Measurements from ENCODE around the gene SLC44A5.
A peak's percentile ranks its signal among the peaks of the same experiment; 100 is the strongest.

Gene SLC44A5

GRCh38 chr1:75233302-75233929 lies 377.5 kb downstream of the SLC44A5 start:
- no peaks in the 10 kb centered on the region for H3K36me3 ChIP-seq (ENCODE audit: insufficient read depth, low read length)
- H3K4me3 ChIP-seq = no peak overlapping the region
- TF ChIP-seq FOXP2 (optimal IDR thresholded peaks at IDR 0.05; ENCODE audit: control extremely low read depth, extremely low read length, insufficient read depth) (no peak), POLR2AphosphoS5 (IDR thresholded peaks at IDR 0.05; ENCODE audit: borderline replicate concordance, low read depth, low read length) (no peak), EZH2 (IDR thresholded peaks at IDR 0.05) (no peak)
- no peak overlapping the region for H3K27ac ChIP-seq
- no peak overlapping the region for H3K9ac ChIP-seq (ENCODE audit: insufficient read length)
- H3K9me3 ChIP-seq (ENCODE audit: low read depth, low read length) = no peaks in the 10 kb centered on the region
- DNase-seq (ENCODE audit: low read depth, low spot score) = no peak

GRCh38 chr1:75220072-75220471 lies 390.8 kb downstream of the SLC44A5 start:
- H3K36me3 ChIP-seq (ENCODE audit: insufficient read depth, low read length) = no peaks in the 10 kb centered on the region
- no peak overlapping the region for H3K27ac ChIP-seq
- no peak overlapping the region for H3K9ac ChIP-seq (ENCODE audit: insufficient read length)
- TF ChIP-seq POLR2AphosphoS5 (IDR thresholded peaks at IDR 0.05; ENCODE audit: borderline replicate concordance, low read depth, low read length) = no peak
- TF ChIP-seq FOXP2 (optimal IDR thresholded peaks at IDR 0.05; ENCODE audit: control extremely low read depth, extremely low read length, insufficient read depth) = no peak
- no peak for TF ChIP-seq EZH2 (IDR thresholded peaks at IDR 0.05)
- no peaks in the 10 kb centered on the region for H3K9me3 ChIP-seq (ENCODE audit: low read depth, low read length)
- no peak for DNase-seq (ENCODE audit: low read depth, low spot score)
- H3K4me3 ChIP-seq = no peak overlapping the region

DNA sequence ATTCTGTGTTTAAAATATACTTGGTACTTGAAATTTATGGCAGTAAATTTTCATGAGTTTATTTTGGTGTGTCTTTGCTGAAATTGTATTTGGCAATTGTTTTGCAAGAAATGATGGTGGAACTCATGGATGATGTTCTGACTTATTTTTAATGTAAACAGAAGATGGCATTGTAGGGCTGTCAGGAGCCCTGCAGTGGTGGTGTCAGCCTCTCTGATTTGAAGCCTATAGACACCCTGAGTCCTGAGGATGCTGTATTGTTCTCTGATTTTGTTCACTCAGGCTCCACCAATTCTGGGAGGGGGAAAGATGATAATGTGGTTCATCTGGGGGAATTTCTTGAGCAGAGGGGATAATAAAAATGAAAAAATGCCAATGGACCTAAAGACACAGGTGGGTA lies 396.9 kb downstream of the SLC44A5 start:
- Histone ChIP-seq H3K9ac (ENCODE audit: insufficient read length) (no peak overlapping the region), H3K36me3 (ENCODE audit: insufficient read depth, low read length) (no peaks in the 10 kb centered on the region), H3K27ac (no peak overlapping the region), H3K9me3 (ENCODE audit: low read depth, low read length) (no peaks in the 10 kb centered on the region), H3K4me3 (no peak overlapping the region)
- TF ChIP-seq EZH2 (IDR thresholded peaks at IDR 0.05) (no peak), POLR2AphosphoS5 (IDR thresholded peaks at IDR 0.05; ENCODE audit: borderline replicate concordance, low read depth, low read length) (no peak), FOXP2 (optimal IDR thresholded peaks at IDR 0.05; ENCODE audit: control extremely low read depth, extremely low read length, insufficient read depth) (no peak)
- DNase-seq (ENCODE audit: low read depth, low spot score) = no peak

DNA sequence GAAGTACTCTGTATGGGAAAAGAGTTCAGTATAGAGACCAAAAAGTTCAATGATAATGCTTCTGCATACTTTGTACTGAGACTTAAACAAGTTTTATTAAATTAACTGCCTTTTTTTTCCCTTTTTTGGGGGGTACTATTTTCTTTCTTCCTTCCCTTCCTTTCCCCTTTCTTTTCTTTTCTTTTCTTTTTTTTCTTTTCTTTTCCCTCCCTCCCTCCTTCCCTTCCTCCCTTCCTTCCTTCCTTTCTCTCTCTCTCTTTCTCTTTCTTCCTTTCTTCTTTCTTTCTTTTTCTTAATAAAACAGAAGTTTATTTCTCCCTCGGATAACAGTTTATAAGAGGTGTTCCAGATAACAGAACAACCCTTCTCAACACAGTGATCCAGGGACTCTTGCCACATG lies 399.3 kb downstream of the SLC44A5 start:
- Histone ChIP-seq H3K9me3 (ENCODE audit: low read depth, low read length) (no peaks in the 10 kb centered on the region), H3K27ac (no peak overlapping the region), H3K9ac (ENCODE audit: insufficient read length) (no peak overlapping the region), H3K4me3 (no peak overlapping the region), H3K36me3 (ENCODE audit: insufficient read depth, low read length) (no peaks in the 10 kb centered on the region)
- no peak for DNase-seq (ENCODE audit: low read depth, low spot score)
- no peak for TF ChIP-seq FOXP2 (optimal IDR thresholded peaks at IDR 0.05; ENCODE audit: control extremely low read depth, extremely low read length, insufficient read depth)
- TF ChIP-seq POLR2AphosphoS5 (IDR thresholded peaks at IDR 0.05; ENCODE audit: borderline replicate concordance, low read depth, low read length) = no peak
- TF ChIP-seq EZH2 (IDR thresholded peaks at IDR 0.05) = no peak

GRCh38 chr1:75208862-75209261 lies 402.1 kb downstream of the SLC44A5 start:
- TF ChIP-seq EZH2 (IDR thresholded peaks at IDR 0.05) = no peak
- no peak for TF ChIP-seq POLR2AphosphoS5 (IDR thresholded peaks at IDR 0.05; ENCODE audit: borderline replicate concordance, low read depth, low read length)
- no peak for TF ChIP-seq FOXP2 (optimal IDR thresholded peaks at IDR 0.05; ENCODE audit: control extremely low read depth, extremely low read length, insufficient read depth)
- no peak overlapping the region for H3K27ac ChIP-seq
- no peaks in the 10 kb centered on the region for H3K9me3 ChIP-seq (ENCODE audit: low read depth, low read length)
- no peak overlapping the region for H3K9ac ChIP-seq (ENCODE audit: insufficient read length)
- H3K36me3 ChIP-seq (ENCODE audit: insufficient read depth, low read length) = no peaks in the 10 kb centered on the region
- no peak for DNase-seq (ENCODE audit: low read depth, low spot score)
- H3K4me3 ChIP-seq = no peak overlapping the region

DNA sequence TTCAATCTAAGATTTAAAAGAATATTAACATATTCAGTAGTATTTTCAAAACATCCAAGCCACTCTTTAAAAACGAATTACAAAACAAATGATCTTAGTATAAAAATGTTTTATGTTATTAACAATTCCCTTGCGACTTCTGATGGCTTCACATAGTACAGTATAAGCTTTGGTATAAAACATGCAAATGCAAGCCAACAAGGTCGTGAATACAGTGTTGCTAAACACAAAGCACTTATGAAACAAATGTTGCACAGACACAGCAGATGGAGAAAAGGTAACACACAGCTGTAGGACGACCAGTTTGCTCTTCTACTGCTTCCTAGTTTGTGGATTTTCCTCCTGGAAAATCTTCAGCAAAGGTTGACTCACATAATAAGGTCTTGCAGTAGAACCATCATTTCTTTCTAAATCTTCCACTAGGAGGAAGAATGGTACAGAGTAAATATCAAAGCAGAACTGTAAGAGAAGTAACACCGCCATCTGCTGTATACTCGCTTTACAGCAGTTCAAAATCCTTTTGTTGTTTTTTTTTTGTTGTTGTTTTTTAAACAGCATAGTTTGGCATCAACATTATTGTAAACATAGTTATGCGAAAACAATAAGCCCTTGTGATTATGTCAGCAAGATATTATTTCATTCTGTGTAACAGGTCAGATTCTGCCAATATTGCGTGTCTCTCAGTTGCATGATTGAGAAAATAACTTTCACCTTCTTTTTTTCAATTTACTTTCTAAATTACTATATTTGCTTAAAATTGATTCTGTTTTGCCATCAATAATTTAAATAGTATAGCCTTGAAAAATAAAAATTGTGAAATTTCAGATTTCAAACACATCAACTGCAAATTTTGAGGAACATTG lies 407.3 kb downstream of the SLC44A5 start:
- Histone ChIP-seq H3K27ac (no peak overlapping the region), H3K36me3 (ENCODE audit: insufficient read depth, low read length) (no peaks in the 10 kb centered on the region), H3K4me3 (no peak overlapping the region), H3K9ac (ENCODE audit: insufficient read length) (no peak overlapping the region), H3K9me3 (ENCODE audit: low read depth, low read length) (no peaks in the 10 kb centered on the region)
- TF ChIP-seq EZH2 (IDR thresholded peaks at IDR 0.05) (no peak), POLR2AphosphoS5 (IDR thresholded peaks at IDR 0.05; ENCODE audit: borderline replicate concordance, low read depth, low read length) (no peak), FOXP2 (optimal IDR thresholded peaks at IDR 0.05; ENCODE audit: control extremely low read depth, extremely low read length, insufficient read depth) (no peak)
- peak; percentile 20 for DNase-seq (ENCODE audit: low read depth, low spot score)

DNA sequence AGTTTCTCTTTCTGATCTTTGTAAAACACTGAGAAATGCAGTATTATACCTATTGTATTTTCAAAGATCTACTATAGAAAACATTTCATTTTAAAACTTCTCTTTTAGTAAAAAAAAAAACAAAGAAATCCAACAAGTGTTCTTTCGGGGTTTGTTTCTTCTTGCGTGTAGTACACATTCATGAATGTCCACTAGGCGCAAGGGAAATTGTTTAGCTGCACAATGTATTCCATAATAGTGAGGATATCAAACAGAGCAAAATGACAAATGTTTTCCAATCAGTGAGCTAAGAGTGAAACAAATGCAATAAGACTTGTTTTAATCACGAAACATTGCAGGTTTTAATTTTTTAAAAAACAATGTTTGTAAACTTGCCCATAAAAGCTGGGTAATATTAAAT lies 408.2 kb downstream of the SLC44A5 start:
- H3K9me3 ChIP-seq (ENCODE audit: low read depth, low read length) = no peaks in the 10 kb centered on the region
- H3K4me3 ChIP-seq = no peak overlapping the region
- H3K9ac ChIP-seq (ENCODE audit: insufficient read length) = no peak overlapping the region
- no peaks in the 10 kb centered on the region for H3K36me3 ChIP-seq (ENCODE audit: insufficient read depth, low read length)
- no peak for TF ChIP-seq EZH2 (IDR thresholded peaks at IDR 0.05)
- TF ChIP-seq FOXP2 (optimal IDR thresholded peaks at IDR 0.05; ENCODE audit: control extremely low read depth, extremely low read length, insufficient read depth) = no peak
- TF ChIP-seq POLR2AphosphoS5 (IDR thresholded peaks at IDR 0.05; ENCODE audit: borderline replicate concordance, low read depth, low read length) = no peak
- DNase-seq (ENCODE audit: low read depth, low spot score) = no peak
- H3K27ac ChIP-seq = no peak overlapping the region

DNA sequence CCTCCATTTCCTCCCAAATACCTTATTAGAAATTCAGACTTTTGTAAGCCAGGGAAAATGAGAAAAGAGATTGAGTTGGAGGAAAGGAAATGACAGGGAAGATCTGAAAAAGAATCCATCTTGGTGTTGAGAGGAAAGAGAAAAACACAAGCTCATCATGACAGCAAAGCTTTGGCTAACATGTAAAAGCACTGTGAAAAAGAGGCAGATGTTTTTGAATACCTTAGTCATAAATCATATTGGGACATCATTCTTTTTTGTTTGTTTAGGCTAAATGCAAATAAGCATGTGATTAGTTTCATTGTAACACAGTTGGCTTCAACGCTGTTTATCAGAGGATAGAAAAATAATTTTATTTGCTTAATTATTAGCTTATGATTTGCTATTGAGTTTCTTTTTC lies 412.2 kb downstream of the SLC44A5 start:
- Histone ChIP-seq H3K36me3 (ENCODE audit: insufficient read depth, low read length) (no peaks in the 10 kb centered on the region), H3K9ac (ENCODE audit: insufficient read length) (no peak overlapping the region), H3K27ac (no peak overlapping the region), H3K4me3 (no peak overlapping the region), H3K9me3 (ENCODE audit: low read depth, low read length) (no peaks in the 10 kb centered on the region)
- TF ChIP-seq FOXP2 (optimal IDR thresholded peaks at IDR 0.05; ENCODE audit: control extremely low read depth, extremely low read length, insufficient read depth) (no peak), EZH2 (IDR thresholded peaks at IDR 0.05) (no peak), POLR2AphosphoS5 (IDR thresholded peaks at IDR 0.05; ENCODE audit: borderline replicate concordance, low read depth, low read length) (no peak)
- no peak for DNase-seq (ENCODE audit: low read depth, low spot score)

Data from SK-N-MC (cell line).